ENCODE results near the gene RNPEPL1. TPM values are rescaled to one million over a fixed set of nuclear protein-coding genes. Genes with fewer than 3 reads are reported as not detected.

The RNPEPL1 gene
- polyA plus RNA-seq, 2 of the 4 experiments (the other 2 are of a cell fraction) = 9.2 to 26.3 TPM

GRCh38 chr2:240539906-240540305, 28.4 kb upstream of the RNPEPL1 start:
- CTCF ChIA-PET = interaction anchor here (1.7 kb wide), 1 partner anchor 26 kb away, joined by 6 read pairs; no protein-coding TSS in a partner anchor

GRCh38 chr2:240551288-240551687, 17.0 kb upstream of the RNPEPL1 start:
- no peak for TF ChIP-seq RAD21 (conservative IDR thresholded peaks at IDR 0.05 in 1 of 2, IDR thresholded peaks at IDR 0.05 in 1 of 2)
- TF ChIP-seq GATA3 (IDR thresholded peaks at IDR 0.05; ENCODE audit: borderline replicate concordance) = no peak
- TF ChIP-seq JUN (IDR thresholded peaks at IDR 0.05) = no peak
- TF ChIP-seq MAFK (IDR thresholded peaks at IDR 0.05; ENCODE audit: partially characterized antibody) = no peak
- no peak for TF ChIP-seq ZFP36 (IDR thresholded peaks at IDR 0.05; ENCODE audit: borderline replicate concordance, partially characterized antibody)
- POLR2A ChIA-PET = interaction anchor here (1.4 kb wide), 1 partner anchor 10 kb away, joined by 4 read pairs; no protein-coding TSS in a partner anchor
- 83% methylated on average over 4 of the region's 4 CpGs for WGBS (ENCODE audit: missing lambda C conversion rate)
- Histone ChIP-seq H3K4me1 (no peaks in the 10 kb centered on the region), H3K27ac (no peak overlapping the region), H3K9me3 (no peaks in the 10 kb centered on the region), H3K4me3 (no peak overlapping the region), H3K4me2 (no peak overlapping the region)
- no peak for ATAC-seq
- no peak for FAIRE-seq
- no peak for DNase-seq (ENCODE audit: low read depth in 1 of 2, low spot score in 1 of 2)
- CTCF ChIA-PET = interaction anchor here (1.8 to 2.0 kb wide), 2 partner anchors 15 to 319 kb away, joined by 4 to 5 read pairs; no protein-coding TSS in a partner anchor

More at GRCh38 chr2:240539906-240540305, 28.4 kb upstream of the RNPEPL1 start:
- FAIRE-seq = no peak
- DNase-seq (ENCODE audit: low read depth in 1 of 2, low spot score in 1 of 2) = no peak
- no peak overlapping the region for H3K27ac ChIP-seq
- TF ChIP-seq CEBPB (IDR thresholded peaks at IDR 0.05) (no peak), HOXB13 (CRISPR knock-in tag; IDR thresholded peaks at IDR 0.05; ENCODE audit: low read depth) (no peak), PHF8 (IDR thresholded peaks at IDR 0.05; ENCODE audit: borderline replicate concordance, low read depth) (no peak), ZSCAN20 (CRISPR knock-in tag; IDR thresholded peaks at IDR 0.05) (no peak), RARB (CRISPR knock-in tag; IDR thresholded peaks at IDR 0.05) (no peak), BCL3 (IDR thresholded peaks at IDR 0.05) (no peak), CTCF (IDR thresholded peaks at IDR 0.05) (no peak)
- no peak for ATAC-seq
- no peaks in the 10 kb centered on the region for H3K9me3 ChIP-seq
- H3K4me3 ChIP-seq = no peak overlapping the region
- no peak overlapping the region for H3K4me2 ChIP-seq
- POLR2A ChIA-PET = no interaction called here
- no peaks in the 10 kb centered on the region for H3K4me1 ChIP-seq

GRCh38 chr2:240551811-240552210, 16.5 kb upstream of the RNPEPL1 start:
- TF ChIP-seq ZNF302 (CRISPR knock-in tag; IDR thresholded peaks at IDR 0.05) = no peak
- no peak for TF ChIP-seq FOSL2 (IDR thresholded peaks at IDR 0.05)
- no peak for TF ChIP-seq FOSL2 (CRISPR knock-in tag; IDR thresholded peaks at IDR 0.05)
- TF ChIP-seq ZSCAN20 (CRISPR knock-in tag; IDR thresholded peaks at IDR 0.05) = no peak
- TF ChIP-seq MAZ (IDR thresholded peaks at IDR 0.05; ENCODE audit: borderline replicate concordance, low read depth, low read length) = no peak
- no peak for TF ChIP-seq BHLHE40 (IDR thresholded peaks at IDR 0.05; ENCODE audit: low read depth, low read length)
- TF ChIP-seq FOSB (CRISPR knock-in tag; IDR thresholded peaks at IDR 0.05) = no peak
- TF ChIP-seq PBX3 (IDR thresholded peaks at IDR 0.05) = no peak
- TF ChIP-seq TFCP2L1 (CRISPR knock-in tag; IDR thresholded peaks at IDR 0.05) = no peak
- TF ChIP-seq ZC3H11A (IDR thresholded peaks at IDR 0.05) = no peak
- no peak for TF ChIP-seq SMC3 (IDR thresholded peaks at IDR 0.05)
- TF ChIP-seq ELK1 (IDR thresholded peaks at IDR 0.05; ENCODE audit: low read depth, low read length) = no peak
- TF ChIP-seq E2F6 (IDR thresholded peaks at IDR 0.05; ENCODE audit: borderline replicate concordance, low read depth) = no peak
- TF ChIP-seq ATOH8 (CRISPR knock-in tag; IDR thresholded peaks at IDR 0.05; ENCODE audit: low read depth) = no peak
- TF ChIP-seq JUNB (IDR thresholded peaks at IDR 0.05) = no peak
- TF ChIP-seq RARB (CRISPR knock-in tag; IDR thresholded peaks at IDR 0.05) = no peak
- no peak for TF ChIP-seq EP300 (IDR thresholded peaks at IDR 0.05)
- TF ChIP-seq ZFP36 (IDR thresholded peaks at IDR 0.05; ENCODE audit: borderline replicate concordance, partially characterized antibody) = no peak
- TF ChIP-seq POLR2A (IDR thresholded peaks at IDR 0.05; ENCODE audit: low read length) = no peak
- Histone ChIP-seq H3K9me3 (no peaks in the 10 kb centered on the region), H3K4me3 (no peak overlapping the region), H3K4me2 (no peak overlapping the region), H3K4me1 (no peaks in the 10 kb centered on the region), H3K27ac (no peak overlapping the region)
- ChIA-PET CTCF (interaction anchor here (1.8 to 2.0 kb wide), 2 partner anchors 14 to 319 kb away, joined by 4 to 5 read pairs; no protein-coding TSS in a partner anchor), POLR2A (interaction anchor here (1.4 kb wide), 1 partner anchor 9 kb away, joined by 4 read pairs; no protein-coding TSS in a partner anchor)
- 0% methylated on average over 1 of the region's 1 CpG for WGBS (ENCODE audit: missing lambda C conversion rate)
- no peak for DNase-seq (ENCODE audit: low read depth in 1 of 2, low spot score in 1 of 2)
- no peak for FAIRE-seq
- ATAC-seq = no peak

Data from A549 (cell line).